Tibial artery (tissue), 4 donors: ENCODE measurements around the gene TNFRSF12A.

ENCODE experiments used
- DNase-seq, 2 donors: peaks; one replicate each; pipeline ENCODE4 v3.0.0-alpha.2; 2019
- H3K27ac ChIP-seq, 2 donors: fragments of 200-600 bp; sonication (generic) in 1 of 2; 1 replicate in 1 of 2; 2 replicates in 1 of 2; pipeline ENCODE4 v1.5.1; 2018 to 2019; ENCODE audit warnings: mild to moderate bottlenecking in 1 of 2
- H3K27me3 ChIP-seq, 2 donors: fragments of 200-600 bp; sonication (generic) in 1 of 2; one replicate each; pipeline versions ENCODE4 v1.5.1 to v1.6.0; 2016 to 2019
- H3K36me3 ChIP-seq, 3 donors: fragments of 200-600 bp; sonication (generic) in 2 of 3; one replicate each; pipeline ENCODE4 v1.5.1; 2016 to 2019; ENCODE audit warnings: mild to moderate bottlenecking in 2 of 3
- H3K4me1 ChIP-seq, 4 donors: fragments of 200-600 bp; sonication (generic) in 2 of 4; 1 replicate in 3 of 4; 2 replicates in 1 of 4; pipeline ENCODE4 v1.5.1; 2016 to 2019
- H3K4me3 ChIP-seq, 2 donors: fragments of 200-600 bp; sonication (generic) in 1 of 2; 1 replicate in 1 of 2; 2 replicates in 1 of 2; pipeline ENCODE4 v1.5.1; 2018 to 2019; ENCODE audit warnings: mild to moderate bottlenecking in 2 of 2
- H3K9me3 ChIP-seq, 3 donors: fragments of 200-600 bp; sonication (generic) in 1 of 3; one replicate each; pipeline ENCODE4 v1.5.1; 2016 to 2019
- CTCF ChIP-seq, 2 experiments: fragments of 200-600 bp in 1 of 2; fragments of 450-650 bp in 1 of 2; IDR thresholded peaks; one replicate each; pipeline ENCODE4 v1.5.1; 2017 to 2019; ENCODE audit warnings: antibody characterized with exemption in 2 of 2, mild to moderate bottlenecking in 1 of 2, moderate library complexity in 1 of 2
- intact Hi-C: fragments of 100-400 bp; cut with DNase I; formaldehyde crosslinking; loops from one replicate; pipeline ENCODE4 v1.15.0; 2023; ENCODE audit warnings: low total_unique reads

TNFRSF12A gene

GRCh38 chr16:3008690-3009037, 11.5 kb upstream of the TNFRSF12A start:
- H3K4me3 ChIP-seq, result no peak overlapping the region
- no peak overlapping the region for H3K27ac ChIP-seq
- intact Hi-C loops, result no loop called here
- no peak for TF ChIP-seq CTCF (IDR thresholded peaks at IDR 0.05)
- peaks cover 0 to 9% (median 4%) of the 10 kb centered on the region in 4 donors for H3K4me1 ChIP-seq
- H3K9me3 ChIP-seq, result no peaks in the 10 kb centered on the region
- no peaks in the 10 kb centered on the region for H3K36me3 ChIP-seq
- DNase-seq, result no peak
- peaks cover 6 to 84% of the 10 kb centered on the region in 2 donors for H3K27me3 ChIP-seq

- DNase-seq, result no peak
- H3K4me3 ChIP-seq, result no peak overlapping the region
- H3K4me1 ChIP-seq, result peaks cover 0 to 7% (median 3%) of the 10 kb centered on the region in 4 donors
- no peak for TF ChIP-seq CTCF (IDR thresholded peaks at IDR 0.05)
- H3K27me3 ChIP-seq, result peaks cover 6 to 90% of the 10 kb centered on the region in 2 donors
- H3K36me3 ChIP-seq, result no peaks in the 10 kb centered on the region
- no peak overlapping the region for H3K27ac ChIP-seq
- no peaks in the 10 kb centered on the region for H3K9me3 ChIP-seq
- intact Hi-C loops, result no loop called here
Observed at GRCh38 chr16:3009568-3010390, 10.4 kb upstream of the TNFRSF12A start.

GRCh38 chr16:3010510-3010909, 9.7 kb upstream of the TNFRSF12A start:
- no peak for TF ChIP-seq CTCF (IDR thresholded peaks at IDR 0.05)
- no peak for DNase-seq
- Histone ChIP-seq H3K27ac (no peak overlapping the region), H3K27me3 (peaks cover 6 to 86% of the 10 kb centered on the region in 2 donors), H3K36me3 (no peaks in the 10 kb centered on the region), H3K9me3 (no peaks in the 10 kb centered on the region), H3K4me1 (peaks cover 0 to 3% (median 0%) of the 10 kb centered on the region in 4 donors), H3K4me3 (no peak overlapping the region)
- intact Hi-C loops, result no loop called here

- Histone ChIP-seq H3K4me3 (no peak overlapping the region), H3K9me3 (no peaks in the 10 kb centered on the region), H3K36me3 (no peaks in the 10 kb centered on the region), H3K4me1 (peaks cover 0 to 3% (median 0%) of the 10 kb centered on the region in 4 donors), H3K27me3 (peaks cover 6 to 70% of the 10 kb centered on the region in 2 donors), H3K27ac (no peak overlapping the region)
- DNase-seq, result no peak
- TF ChIP-seq CTCF (IDR thresholded peaks at IDR 0.05), result no peak
- intact Hi-C loops, result no loop called here
Observed at GRCh38 chr16:3012246-3012645, 7.9 kb upstream of the TNFRSF12A start.

- TF ChIP-seq CTCF (IDR thresholded peaks at IDR 0.05), result no peak
- H3K4me1 ChIP-seq, result peaks cover 0 to 8% (median 1%) of the 10 kb centered on the region in 4 donors
- DNase-seq, result no peak
Observed at GRCh38 chr16:3012828-3013420, 7.2 kb upstream of the TNFRSF12A start, which contains the start of gene CLDN9. Gene CLDN9, plus strand, starts transcription at chr16:3012923. Its CDS starts 440 bp downstream, at chr16:3013363.

More at GRCh38 chr16:3012828-3013420, 7.2 kb upstream of the TNFRSF12A start, which contains the start of gene CLDN9:
- Histone ChIP-seq H3K9me3 (no peaks in the 10 kb centered on the region), H3K4me3 (no peak within 1 kb of the TSS), H3K27me3 (peaks cover 6 to 70% of the 10 kb centered on the region in 2 donors), H3K36me3 (no peaks in the 10 kb centered on the region), H3K27ac (no peak within 1 kb of the TSS)
- intact Hi-C loops, result no loop called here
